H1 (cell line): ENCODE measurements around the gene ASGR2. TPM values are rescaled to one million over a fixed set of nuclear protein-coding genes. Genes with fewer than 3 reads are reported as not detected.

Source experiments
- EP300 ChIP-seq, 2 experiments: IDR thresholded peaks; 1 replicate in 1 of 2; 2 replicates in 1 of 2; pipeline ENCODE4 v1.6.1; 2011 to 2012; ENCODE audit warnings: low read depth in 2 of 2, low read length in 2 of 2, mild to moderate bottlenecking in 2 of 2, borderline replicate concordance in 1 of 2, inconsistent platforms in 1 of 2, moderate library complexity in 1 of 2
- polyA plus RNA-seq, 7 experiments: library from polyadenylated mRNA; depleted of rRNA in 3 of 7; stranded (reverse) in 5 of 7; unstranded in 2 of 7; fragments of >200 nt in 5 of 7; fragments of 200-250 nt in 2 of 7; gene quantifications; 1 replicate in 5 of 7; 2 replicates in 1 of 7; 4 replicates in 1 of 7; pipeline versions ENCODE4 v1.2.1 to v1.2.3, GENCODE V29; 2011 to 2013; ENCODE audit warnings: missing spikeins in 2 of 7, mixed read lengths in 2 of 7
- total RNA-seq: library from RNA; stranded (reverse); fragmentation: NEBNext Ultra II Directional; extraction: Animal tissue kit (Norgen Biotek cat#: 25700); gene quantifications from 2 replicates; pipeline ENCODE4 v1.2.1, GENCODE V29; 2021

Gene ASGR2
- total and polyA plus RNA-seq, 2 of the 8 experiments (the other 6 are each of a cell fraction or from before 2014, with no cell fraction given): 0.91 TPM; not detected in 1

- TF ChIP-seq EP300 (IDR thresholded peaks at IDR 0.05; ENCODE audit: borderline replicate concordance in 1 of 2, low read depth in 2 of 2, low read length in 2 of 2): no peak
- TF ChIP-seq, all 59 proteins: peak for 0
These were observed 6.1 kb downstream of the ASGR2 start (continued) for GRCh38 chr17:7108560-7108925.
